Neural progenitor cell (in vitro differentiated cells): ENCODE measurements around the gene CACNA1C. TPM values are rescaled to one million over a fixed set of nuclear protein-coding genes. Genes with fewer than 3 reads are reported as not detected.
A peak's percentile ranks its signal among the peaks of the same experiment; 100 is the strongest.
"Not testable (repeated sequence)": the region's sequence is repeated elsewhere in the genome, so short reads cannot be mapped to it uniquely, and the experiment has no call there.

Experiments
- DNase-seq: peaks from one replicate; pipeline ENCODE4 v3.0.0-alpha.2; 2016; ENCODE audit warnings: low spot score
- H2AFZ ChIP-seq: fragments of 200-600 bp; sonication (generic); replicated peaks from 2 replicates; pipeline ENCODE4 v1.6.1; 2016; ENCODE audit warnings: antibody characterized with exemption
- H3F3A ChIP-seq: fragments of 200-600 bp; sonication (generic); 2 replicates; pipeline ENCODE4 v1.6.1; 2016; ENCODE audit warnings: antibody characterized with exemption, low read depth
- H3K27ac ChIP-seq: fragments of 200-600 bp; sonication (generic); 2 replicates; pipeline ENCODE4 v1.5.1; 2016; ENCODE audit warnings: mild to moderate bottlenecking
- H3K27me3 ChIP-seq: fragments of 200-600 bp; sonication (generic); 2 replicates; pipeline ENCODE4 v1.6.1; 2016; ENCODE audit warnings: mild to moderate bottlenecking, moderate library complexity
- H3K36me3 ChIP-seq: fragments of 200-600 bp; sonication (generic); 2 replicates; pipeline ENCODE4 v1.5.1; 2016
- H3K4me1 ChIP-seq: fragments of 200-600 bp; sonication (generic); 2 replicates; pipeline ENCODE4 v1.6.1; 2016; ENCODE audit warnings: mixed run types
- H3K4me2 ChIP-seq: fragments of 200-600 bp; sonication (generic); 2 replicates; pipeline ENCODE4 v1.6.1; 2016
- H3K4me3 ChIP-seq: fragments of 200-600 bp; sonication (generic); 2 replicates; pipeline ENCODE4 v1.5.1; 2016
- H3K79me2 ChIP-seq: fragments of 200-600 bp; sonication (generic); 2 replicates; pipeline ENCODE4 v1.6.1; 2016; ENCODE audit warnings: low read depth
- H3K9ac ChIP-seq: fragments of 200-600 bp; sonication (generic); 2 replicates; pipeline ENCODE4 v1.6.1; 2016
- H3K9me3 ChIP-seq: fragments of 200-600 bp; sonication (generic); 2 replicates; pipeline ENCODE4 v1.5.1; 2016; ENCODE audit warnings: low read depth
- H4K20me1 ChIP-seq: fragments of 200-600 bp; sonication (generic); 2 replicates; pipeline ENCODE4 v1.6.1; 2016; ENCODE audit warnings: low read depth
- H3K27ac Mint-ChIP-seq: 3 replicates; pipeline ENCODE4 v1.8.0; 2021; ENCODE audit warnings: mixed read lengths
- H3K27me3 Mint-ChIP-seq: 2 replicates; pipeline ENCODE4 v1.8.0; 2022; ENCODE audit warnings: low read depth, mild to moderate bottlenecking, inconsistent platforms, moderate library complexity, mixed read lengths; ENCODE audit not compliant: insufficient read depth
- H3K36me3 Mint-ChIP-seq: 3 replicates; pipeline ENCODE4 v1.8.0; 2021; ENCODE audit warnings: mixed read lengths
- H3K4me1 Mint-ChIP-seq: 3 replicates; pipeline ENCODE4 v1.8.0; 2021; ENCODE audit warnings: mixed read lengths
- H3K4me3 Mint-ChIP-seq: 3 replicates; pipeline ENCODE4 v1.8.0; 2021; ENCODE audit warnings: mild to moderate bottlenecking, moderate library complexity, mixed read lengths
- H3K9me3 Mint-ChIP-seq: 3 replicates; pipeline ENCODE4 v1.8.0; 2020; ENCODE audit warnings: mixed read lengths
- CTCF ChIP-seq: fragments of 200-600 bp; sonication (generic); IDR thresholded peaks from 2 replicates; pipeline ENCODE4 v1.5.1; 2017; ENCODE audit warnings: antibody characterized with exemption, mild to moderate bottlenecking
- EZH2 ChIP-seq: fragments of 200-600 bp; sonication (generic); IDR thresholded peaks from 2 replicates; pipeline ENCODE4 v1.6.1; 2017; ENCODE audit warnings: antibody characterized with exemption, mild to moderate bottlenecking, moderate library complexity
- EZH2phosphoT487 ChIP-seq: fragments of 200-600 bp; sonication (generic); IDR thresholded peaks from 2 replicates; pipeline ENCODE4 v1.6.1; 2017; ENCODE audit warnings: antibody characterized with exemption
- total RNA-seq: library from RNA; depleted of rRNA; stranded (reverse); fragments of >200 nt; gene quantifications from 2 replicates; pipeline ENCODE4 v1.2.3, GENCODE V29; 2015; ENCODE audit warnings: low replicate concordance

The CACNA1C gene
- total RNA-seq, 1 donor from 2014 or later: 2.7 TPM

- Mint-ChIP-seq H3K27me3 (no peaks in the 10 kb centered on the region), H3K4me3 (no peak overlapping the region), H3K27ac (no peak overlapping the region), H3K9me3 (no peaks in the 10 kb centered on the region), H3K36me3 (no peaks in the 10 kb centered on the region), H3K4me1 (peaks cover 4% of the 10 kb centered on the region)
- no peak overlapping the region for H3K9ac ChIP-seq
- no peak overlapping the region for H2AFZ ChIP-seq
- no peaks in the 10 kb centered on the region for H3K79me2 ChIP-seq
- TF ChIP-seq CTCF: no peak
- TF ChIP-seq EZH2phosphoT487: no peak
- TF ChIP-seq EZH2: no peak
- H3K4me3 ChIP-seq: no peak overlapping the region
- no peaks in the 10 kb centered on the region for H3F3A ChIP-seq
- H3K36me3 ChIP-seq: no peaks in the 10 kb centered on the region
- H3K9me3 ChIP-seq: no peaks in the 10 kb centered on the region
- no peaks in the 10 kb centered on the region for H3K27me3 ChIP-seq
- no peaks in the 10 kb centered on the region for H4K20me1 ChIP-seq
- H3K27ac ChIP-seq: no peak overlapping the region
- H3K4me1 ChIP-seq: no peaks in the 10 kb centered on the region
- H3K4me2 ChIP-seq: no peak overlapping the region
- DNase-seq: no peak
These were observed 76.3 kb downstream of the CACNA1C start for GRCh38 chr12:2129076-2129475.

- not testable (repeated sequence) for H3K36me3 ChIP-seq, H3K9me3 Mint-ChIP-seq, H3K27ac ChIP-seq, H3K4me1 ChIP-seq, H4K20me1 ChIP-seq, H3K27me3 Mint-ChIP-seq, H3K9me3 ChIP-seq, H3K4me3 ChIP-seq, H3K27me3 ChIP-seq, H3F3A ChIP-seq, H3K9ac ChIP-seq, H3K36me3 Mint-ChIP-seq, H3K79me2 ChIP-seq, DNase-seq, H3K4me3 Mint-ChIP-seq
- H3K27ac Mint-ChIP-seq: peak overlapping the region; percentile 53
- H3K4me1 Mint-ChIP-seq: peaks cover 24% of the 10 kb centered on the region
- Histone ChIP-seq H3K4me2 (peak overlapping the region; percentile 45), H2AFZ (peak overlapping the region; percentile 50)
These were observed 83.1 kb downstream of the CACNA1C start for GRCh38 chr12:2135661-2136418.

GRCh38 chr12:2136901-2137300 lies 84.1 kb downstream of the CACNA1C start:
- Histone ChIP-seq H3K36me3 (no peaks in the 10 kb centered on the region), H4K20me1 (no peaks in the 10 kb centered on the region), H3K4me2 (no peak overlapping the region), H3K9me3 (no peaks in the 10 kb centered on the region), H3K27me3 (no peaks in the 10 kb centered on the region), H3K9ac (no peak overlapping the region), H3F3A (no peaks in the 10 kb centered on the region), H3K4me1 (peaks cover 6% of the 10 kb centered on the region), H3K27ac (no peak overlapping the region), H2AFZ (no peak overlapping the region), H3K4me3 (no peak overlapping the region), H3K79me2 (no peaks in the 10 kb centered on the region)
- H3K9me3 Mint-ChIP-seq: peaks cover 1% of the 10 kb centered on the region
- DNase-seq: no peak
- no peak for TF ChIP-seq CTCF
- TF ChIP-seq EZH2phosphoT487: no peak
- no peak for TF ChIP-seq EZH2
- no peaks in the 10 kb centered on the region for H3K36me3 Mint-ChIP-seq
- peaks cover 24% of the 10 kb centered on the region for H3K4me1 Mint-ChIP-seq
- H3K4me3 Mint-ChIP-seq: no peak overlapping the region
- H3K27me3 Mint-ChIP-seq: peaks cover 3% of the 10 kb centered on the region
- no peak overlapping the region for H3K27ac Mint-ChIP-seq

GRCh38 chr12:2137711-2138110 lies 84.9 kb downstream of the CACNA1C start:
- Histone ChIP-seq H3K27me3 (no peaks in the 10 kb centered on the region), H3K4me2 (no peak overlapping the region), H3K79me2 (no peaks in the 10 kb centered on the region), H3K9me3 (no peaks in the 10 kb centered on the region), H3F3A (no peaks in the 10 kb centered on the region), H3K4me1 (peaks cover 6% of the 10 kb centered on the region), H3K27ac (no peak overlapping the region), H4K20me1 (no peaks in the 10 kb centered on the region), H2AFZ (no peak overlapping the region), H3K4me3 (no peak overlapping the region), H3K36me3 (no peaks in the 10 kb centered on the region), H3K9ac (no peak overlapping the region)
- Mint-ChIP-seq H3K36me3 (no peaks in the 10 kb centered on the region), H3K4me1 (peaks cover 24% of the 10 kb centered on the region), H3K9me3 (peaks cover 1% of the 10 kb centered on the region), H3K27me3 (peaks cover 3% of the 10 kb centered on the region), H3K27ac (no peak overlapping the region), H3K4me3 (no peak overlapping the region)
- TF ChIP-seq EZH2 (no peak), CTCF (no peak), EZH2phosphoT487 (no peak)
- DNase-seq: no peak
